HepG2 (cell line): ENCODE results near the gene ARL11. TPM values are rescaled to one million over a fixed set of nuclear protein-coding genes. Genes with fewer than 3 reads are reported as not detected.

Experiments
- ATAC-seq: fragments of 200-7000 bp; cut with Tn5 transposase; 3 replicates; pipeline ENCODE4 v1.9.1; 2020; ENCODE audit warnings: mild to moderate bottlenecking, moderate library complexity
- BruUV-seq: library from RNA; stranded (reverse); fragments of 400-500 nt; replicated peaks from 2 replicates; lab custom pipeline; 2021; lab: Mats Ljungman, UMichigan
- CTCF ChIA-PET: fragments of 300-600 bp; formaldehyde crosslinking; extraction: SDS; loops from one replicate; lab custom pipeline; 2021; ENCODE audit warnings: low total read pairs, inconsistent platforms, low intra/inter-chr PET ratio; lab: Yijun Ruan, JAX
- POLR2A ChIA-PET: fragments of 350-600 bp; sonication (Branson Sonifier 250); formaldehyde crosslinking; loops from one replicate; lab custom pipeline; 2020; ENCODE audit warnings: antibody characterized with exemption, inconsistent platforms; lab: Yijun Ruan, JAX
- DNase-seq: peaks from one replicate; pipeline ENCODE4 v3.0.0-alpha.2; 2015; ENCODE audit warnings: low spot score
- FAIRE-seq: peaks from 3 replicates; lab custom pipeline; 2011; peaks lifted over from hg19 to GRCh38; lab: Jason Lieb, UNC
- H2AFZ ChIP-seq: one replicate; pipeline ENCODE4 v1.6.1; 2011; ENCODE audit warnings: low read length, inconsistent platforms
- H3K27ac ChIP-seq: fragments of 300-600 bp; 3 replicates; pipeline ENCODE4 v1.8.0; 2011; ENCODE audit warnings: mixed run types, mild to moderate bottlenecking, mixed read lengths, low read length, inconsistent platforms; ENCODE audit not compliant: insufficient read depth; ENCODE audit errors: extremely low read length
- H3K27me3 ChIP-seq, 2 experiments: fragments of 200-600 bp in 1 of 2; 2 replicates in 1 of 2; 3 replicates in 1 of 2; pipeline versions ENCODE4 v1.6.0 to v1.8.0; 2011; ENCODE audit warnings: low read length in 2 of 2, mild to moderate bottlenecking in 2 of 2, moderate library complexity in 2 of 2, inconsistent platforms in 1 of 2; ENCODE audit not compliant: insufficient read depth in 2 of 2, control insufficient read depth in 1 of 2
- H3K36me3 ChIP-seq, 2 experiments: fragments of 200-600 bp in 1 of 2; replicated peaks in 1 of 2; 2 replicates in 1 of 2; 3 replicates in 1 of 2; pipeline versions ENCODE4 v1.5.1 to v1.8.0; 2011; ENCODE audit warnings: low read length in 2 of 2, inconsistent platforms in 1 of 2; ENCODE audit not compliant: insufficient read depth in 2 of 2, control insufficient read depth in 1 of 2
- H3K4me1 ChIP-seq: 2 replicates; pipeline ENCODE4 v1.5.1; 2012; ENCODE audit warnings: low read length, inconsistent platforms; ENCODE audit not compliant: insufficient read depth
- H3K4me2 ChIP-seq: 2 replicates; pipeline ENCODE4 v1.6.0; 2011; ENCODE audit warnings: low read depth, low read length, inconsistent platforms
- H3K4me3 ChIP-seq, 3 experiments: fragments of 200-600 bp in 1 of 3; sonication (generic), shearing (Covaris generic) in 1 of 3; replicated peaks in 1 of 3; 2 replicates each; pipeline ENCODE4 v1.5.1; 2011 to 2016; ENCODE audit warnings: low read length in 3 of 3, inconsistent platforms in 2 of 3, low read depth in 2 of 3, mild to moderate bottlenecking in 2 of 3, control low read depth in 1 of 3, mixed read lengths in 1 of 3; ENCODE audit not compliant: insufficient read depth in 1 of 3
- H3K79me2 ChIP-seq: one replicate; pipeline ENCODE4 v1.6.1; 2011; ENCODE audit warnings: low read length, inconsistent platforms; ENCODE audit not compliant: insufficient read depth
- H3K9ac ChIP-seq: 2 replicates; pipeline ENCODE4 v1.6.0; 2011; ENCODE audit warnings: mild to moderate bottlenecking, low read depth, low read length, inconsistent platforms; ENCODE audit not compliant: insufficient read depth
- H3K9me3 ChIP-seq: 2 replicates; pipeline ENCODE4 v1.5.1; 2012; ENCODE audit warnings: mild to moderate bottlenecking, low read length
- H4K20me1 ChIP-seq: 2 replicates; pipeline ENCODE4 v1.6.0; 2011; ENCODE audit warnings: inconsistent platforms, mild to moderate bottlenecking, low read length, moderate library complexity; ENCODE audit not compliant: insufficient read depth
- HMGA1 ChIP-seq: sonication (generic); formaldehyde crosslinking; conservative IDR thresholded peaks from 2 replicates; pipeline ENCODE4 v1.4.0; 2020; ENCODE audit warnings: missing genetic modification reagents
- PAWR ChIP-seq: sonication (generic); formaldehyde crosslinking; IDR thresholded peaks from 2 replicates; pipeline ENCODE4 v1.4.0; 2020; ENCODE audit warnings: missing genetic modification reagents, mild to moderate bottlenecking, borderline replicate concordance
- TARDBP ChIP-seq: sonication (generic); formaldehyde crosslinking; IDR thresholded peaks from 2 replicates; pipeline ENCODE4 v1.8.0; 2022; ENCODE audit warnings: mild to moderate bottlenecking, missing genetic modification reagents
- THYN1 ChIP-seq: sonication (generic); formaldehyde crosslinking; IDR thresholded peaks from 2 replicates; pipeline ENCODE4 v1.8.1; 2023; ENCODE audit warnings: low read depth, mild to moderate bottlenecking, moderate library complexity, missing genetic modification reagents, borderline replicate concordance
- ZNF230 ChIP-seq: sonication (generic); formaldehyde crosslinking; IDR thresholded peaks from 2 replicates; pipeline ENCODE4 v1.4.0; 2020; ENCODE audit warnings: mild to moderate bottlenecking, missing genetic modification reagents
- ZNF292 ChIP-seq: sonication (generic); formaldehyde crosslinking; IDR thresholded peaks from 2 replicates; pipeline ENCODE4 v1.8.1; 2022; ENCODE audit warnings: mild to moderate bottlenecking, low read depth, missing genetic modification reagents, borderline replicate concordance
- ZNF570 ChIP-seq: sonication (generic); formaldehyde crosslinking; IDR thresholded peaks from 2 replicates; pipeline ENCODE4 v1.4.0; 2020; ENCODE audit warnings: mild to moderate bottlenecking, missing genetic modification reagents, borderline replicate concordance
- ZNF7 ChIP-seq: IDR thresholded peaks from 2 replicates; pipeline ENCODE4 v1.6.1; 2016; ENCODE audit warnings: missing biosample characterization, missing genetic modification reagents
- ZNF816 ChIP-seq: sonication (generic); formaldehyde crosslinking; IDR thresholded peaks from 2 replicates; pipeline ENCODE4 v1.8.0; 2022; ENCODE audit warnings: missing genetic modification reagents, mild to moderate bottlenecking, borderline replicate concordance
- WGBS: methylation state at CpG from one replicate; pipeline ENCODE4 v1.1.6; 2017; ENCODE audit warnings: low lambda C conversion rate; 5-methylcytosine and 5-hydroxymethylcytosine counted together
- in situ Hi-C: cut with HindIII; loops from 2 replicates; pipeline ENCODE4 v1.10.0; 2017; ENCODE audit warnings: low pct_unique_long_range_greater_than_20kb; ENCODE audit not compliant: extremely low pct_ligation_motif_present
- intact Hi-C: fragments of 100-400 bp; cut with micrococcal nuclease; formaldehyde crosslinking; loops from one replicate; pipeline ENCODE4 v1.10.0; 2022; ENCODE audit not compliant: unreplicated experiment
- polyA plus RNA-seq, 8 experiments: library from polyadenylated mRNA; depleted of rRNA in 3 of 8; stranded (reverse) in 7 of 8; unstranded in 1 of 8; fragments of >200 nt; fragmentation: Illumina TruSeq in 4 of 8; extraction: Trizol in 4 of 8; gene quantifications; 2 replicates each; pipeline versions ENCODE4 v1.2.1 to v1.2.3, GENCODE V29; 2011 to 2016; ENCODE audit warnings: low read depth in 4 of 8, missing spikeins in 1 of 8, mixed read lengths in 1 of 8; ENCODE audit not compliant: insufficient read depth in 1 of 8
- total RNA-seq, 5 experiments: library from RNA; depleted of rRNA; stranded (reverse); fragments of >200 nt; fragmentation: Illumina TruSeq; extraction: Trizol; gene quantifications; 2 replicates each; pipeline ENCODE4 v1.2.3, GENCODE V29; 2016; ENCODE audit warnings: low read depth in 1 of 5
- TF ChIP-seq, protein P1 (sequence below): IDR thresholded peaks from 2 replicates; pipeline ENCODE4 v1.6.1; 2016; ENCODE audit warnings: mild to moderate bottlenecking
- TF ChIP-seq, protein P2 (sequence below): sonication (generic); formaldehyde crosslinking; IDR thresholded peaks from 2 replicates; pipeline ENCODE4 v1.8.0; 2022; ENCODE audit warnings: mild to moderate bottlenecking, missing genetic modification reagents, borderline replicate concordance
- TF ChIP-seq, protein P3 (sequence below): fragments of 450-650 bp; IDR thresholded peaks from 2 replicates; pipeline ENCODE4 v1.6.1; 2016
- TF ChIP-seq, protein P4 (sequence below): sonication (generic); formaldehyde crosslinking; IDR thresholded peaks from 2 replicates; pipeline ENCODE4 v1.5.1; 2020; ENCODE audit warnings: missing genetic modification reagents, mild to moderate bottlenecking, borderline replicate concordance
- TF ChIP-seq, protein P5 (sequence below): sonication (generic); formaldehyde crosslinking; IDR thresholded peaks from 2 replicates; pipeline ENCODE4 v1.4.0; 2020; ENCODE audit warnings: mild to moderate bottlenecking, low read depth, missing genetic modification reagents

Gene ARL11
- total and polyA plus RNA-seq, 2 of the 13 experiments (the other 11 are each of a cell fraction or from before 2014, with no cell fraction given) = 0.04 to 0.22 TPM

DNA sequence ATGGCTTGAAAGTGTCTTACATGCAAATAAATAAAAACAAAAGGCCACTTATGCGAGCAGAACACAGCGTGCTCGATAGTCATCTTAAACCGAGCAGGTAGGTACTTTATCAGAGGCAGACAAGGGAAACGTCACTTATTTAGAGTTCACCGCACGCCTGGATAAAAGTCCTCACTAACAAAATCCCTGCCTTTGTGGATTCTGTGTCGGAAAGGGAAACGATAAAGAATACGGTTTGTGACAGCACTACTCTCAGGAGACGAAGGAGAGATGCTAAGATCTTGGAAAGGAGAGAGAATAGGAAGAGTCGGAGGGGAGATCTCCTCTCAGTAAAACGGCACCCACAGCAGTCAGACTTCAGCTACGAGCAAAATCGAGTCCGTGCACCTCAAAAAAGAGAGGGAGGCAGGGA, 43.5 kb upstream of the ARL11 start:
- no peak for DNase-seq
- ATAC-seq = peak; percentile 5
- Histone ChIP-seq H2AFZ (peak overlapping the region; percentile 90), H3K4me2 (peak overlapping the region; percentile 100), H3K79me2 (peaks cover 17% of the 10 kb centered on the region), H3K27ac (peak overlapping the region; percentile 69), H3K9ac (peak overlapping the region; percentile 78), H3K4me1 (peaks cover 54% of the 10 kb centered on the region), H3K36me3 (peaks cover 0 to 18% of the 10 kb centered on the region in 2 experiments; a peak in 3 of 5 replicates), H3K27me3 (no peaks in the 10 kb centered on the region; a peak in 1 of 5 replicates), H4K20me1 (no peaks in the 10 kb centered on the region), H3K4me3 (peak overlapping the region; percentile 82 to 93 (median 89)), H3K9me3 (no peaks in the 10 kb centered on the region)
- ChIA-PET CTCF (no interaction called here), POLR2A (interaction anchor here (1.3 to 3.1 kb wide), 5 partner anchors 10 to 141 kb away, joined by 3 to 15 read pairs (median 8); partner anchors contain the start of genes CAB39L, PHF11 and SETDB2)
- WGBS = under 1% methylated on average over 16 of the region's 16 CpGs
- in situ Hi-C loops = no loop called here
- no peak for FAIRE-seq
- intact Hi-C loops = loop anchor here (1.0 to 2.0 kb wide), 2 partner anchors 24 to 36 kb away; no protein-coding TSS in a partner anchor
- BruUV-seq = no TSS peak
- TF ChIP-seq ZNF816 = peak; percentile 10; the same call in 1 of the 2 replicates
- no peak for TF ChIP-seq ZNF7 (CRISPR knock-in tag)
- no peak for TF ChIP-seq HMGA1 (CRISPR knock-in tag)
- no peak for TF ChIP-seq PAWR (CRISPR knock-in tag)
- TF ChIP-seq ZNF292 = 0 out of 2 replicates have a peak, but pooled peaks have one; percentile 1
- TF ChIP-seq, protein P1, sequence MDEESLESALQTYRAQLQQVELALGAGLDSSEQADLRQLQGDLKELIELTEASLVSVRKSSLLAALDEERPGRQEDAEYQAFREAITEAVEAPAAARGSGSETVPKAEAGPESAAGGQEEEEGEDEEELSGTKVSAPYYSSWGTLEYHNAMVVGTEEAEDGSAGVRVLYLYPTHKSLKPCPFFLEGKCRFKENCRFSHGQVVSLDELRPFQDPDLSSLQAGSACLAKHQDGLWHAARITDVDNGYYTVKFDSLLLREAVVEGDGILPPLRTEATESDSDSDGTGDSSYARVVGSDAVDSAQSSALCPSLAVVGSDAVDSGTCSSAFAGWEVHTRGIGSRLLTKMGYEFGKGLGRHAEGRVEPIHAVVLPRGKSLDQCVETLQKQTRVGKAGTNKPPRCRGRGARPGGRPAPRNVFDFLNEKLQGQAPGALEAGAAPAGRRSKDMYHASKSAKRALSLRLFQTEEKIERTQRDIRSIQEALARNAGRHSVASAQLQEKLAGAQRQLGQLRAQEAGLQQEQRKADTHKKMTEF (CRISPR knock-in tag) = no peak
- TF ChIP-seq, protein P2, sequence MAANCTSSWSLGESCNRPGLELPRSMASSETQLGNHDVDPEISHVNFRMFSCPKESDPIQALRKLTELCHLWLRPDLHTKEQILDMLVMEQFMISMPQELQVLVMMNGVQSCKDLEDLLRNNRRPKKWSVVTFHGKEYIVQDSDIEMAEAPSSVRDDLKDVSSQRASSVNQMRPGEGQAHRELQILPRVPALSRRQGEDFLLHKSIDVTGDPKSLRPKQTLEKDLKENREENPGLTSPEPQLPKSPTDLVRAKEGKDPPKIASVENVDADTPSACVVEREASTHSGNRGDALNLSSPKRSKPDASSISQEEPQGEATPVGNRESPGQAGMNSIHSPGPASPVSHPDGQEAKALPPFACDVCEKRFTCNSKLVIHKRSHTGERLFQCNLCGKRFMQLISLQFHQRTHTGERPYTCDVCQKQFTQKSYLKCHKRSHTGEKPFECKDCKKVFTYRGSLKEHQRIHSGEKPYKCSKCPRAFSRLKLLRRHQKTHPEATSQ (CRISPR knock-in tag) = 0 out of 2 replicates have a peak, but pooled peaks have one; percentile 4
- TF ChIP-seq, protein P3, sequence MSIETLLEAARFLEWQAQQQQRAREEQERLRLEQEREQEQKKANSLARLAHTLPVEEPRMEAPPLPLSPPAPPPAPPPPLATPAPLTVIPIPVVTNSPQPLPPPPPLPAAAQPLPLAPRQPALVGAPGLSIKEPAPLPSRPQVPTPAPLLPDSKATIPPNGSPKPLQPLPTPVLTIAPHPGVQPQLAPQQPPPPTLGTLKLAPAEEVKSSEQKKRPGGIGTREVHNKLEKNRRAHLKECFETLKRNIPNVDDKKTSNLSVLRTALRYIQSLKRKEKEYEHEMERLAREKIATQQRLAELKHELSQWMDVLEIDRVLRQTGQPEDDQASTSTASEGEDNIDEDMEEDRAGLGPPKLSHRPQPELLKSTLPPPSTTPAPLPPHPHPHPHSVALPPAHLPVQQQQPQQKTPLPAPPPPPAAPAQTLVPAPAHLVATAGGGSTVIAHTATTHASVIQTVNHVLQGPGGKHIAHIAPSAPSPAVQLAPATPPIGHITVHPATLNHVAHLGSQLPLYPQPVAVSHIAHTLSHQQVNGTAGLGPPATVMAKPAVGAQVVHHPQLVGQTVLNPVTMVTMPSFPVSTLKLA = no peak
- TF ChIP-seq ZNF230 (CRISPR knock-in tag) = no peak
- TF ChIP-seq ZNF570 (CRISPR knock-in tag) = no peak
- TF ChIP-seq, protein P4, sequence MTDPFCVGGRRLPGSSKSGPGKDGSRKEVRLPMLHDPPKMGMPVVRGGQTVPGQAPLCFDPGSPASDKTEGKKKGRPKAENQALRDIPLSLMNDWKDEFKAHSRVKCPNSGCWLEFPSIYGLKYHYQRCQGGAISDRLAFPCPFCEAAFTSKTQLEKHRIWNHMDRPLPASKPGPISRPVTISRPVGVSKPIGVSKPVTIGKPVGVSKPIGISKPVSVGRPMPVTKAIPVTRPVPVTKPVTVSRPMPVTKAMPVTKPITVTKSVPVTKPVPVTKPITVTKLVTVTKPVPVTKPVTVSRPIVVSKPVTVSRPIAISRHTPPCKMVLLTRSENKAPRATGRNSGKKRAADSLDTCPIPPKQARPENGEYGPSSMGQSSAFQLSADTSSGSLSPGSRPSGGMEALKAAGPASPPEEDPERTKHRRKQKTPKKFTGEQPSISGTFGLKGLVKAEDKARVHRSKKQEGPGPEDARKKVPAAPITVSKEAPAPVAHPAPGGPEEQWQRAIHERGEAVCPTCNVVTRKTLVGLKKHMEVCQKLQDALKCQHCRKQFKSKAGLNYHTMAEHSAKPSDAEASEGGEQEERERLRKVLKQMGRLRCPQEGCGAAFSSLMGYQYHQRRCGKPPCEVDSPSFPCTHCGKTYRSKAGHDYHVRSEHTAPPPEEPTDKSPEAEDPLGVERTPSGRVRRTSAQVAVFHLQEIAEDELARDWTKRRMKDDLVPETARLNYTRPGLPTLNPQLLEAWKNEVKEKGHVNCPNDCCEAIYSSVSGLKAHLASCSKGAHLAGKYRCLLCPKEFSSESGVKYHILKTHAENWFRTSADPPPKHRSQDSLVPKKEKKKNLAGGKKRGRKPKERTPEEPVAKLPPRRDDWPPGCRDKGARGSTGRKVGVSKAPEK (CRISPR knock-in tag) = 0 out of 2 replicates have a peak, but pooled peaks have one; percentile 12
- peak; percentile 41; the same call in 1 of the 2 replicates for TF ChIP-seq THYN1 (CRISPR knock-in tag)
- TF ChIP-seq, protein P5, sequence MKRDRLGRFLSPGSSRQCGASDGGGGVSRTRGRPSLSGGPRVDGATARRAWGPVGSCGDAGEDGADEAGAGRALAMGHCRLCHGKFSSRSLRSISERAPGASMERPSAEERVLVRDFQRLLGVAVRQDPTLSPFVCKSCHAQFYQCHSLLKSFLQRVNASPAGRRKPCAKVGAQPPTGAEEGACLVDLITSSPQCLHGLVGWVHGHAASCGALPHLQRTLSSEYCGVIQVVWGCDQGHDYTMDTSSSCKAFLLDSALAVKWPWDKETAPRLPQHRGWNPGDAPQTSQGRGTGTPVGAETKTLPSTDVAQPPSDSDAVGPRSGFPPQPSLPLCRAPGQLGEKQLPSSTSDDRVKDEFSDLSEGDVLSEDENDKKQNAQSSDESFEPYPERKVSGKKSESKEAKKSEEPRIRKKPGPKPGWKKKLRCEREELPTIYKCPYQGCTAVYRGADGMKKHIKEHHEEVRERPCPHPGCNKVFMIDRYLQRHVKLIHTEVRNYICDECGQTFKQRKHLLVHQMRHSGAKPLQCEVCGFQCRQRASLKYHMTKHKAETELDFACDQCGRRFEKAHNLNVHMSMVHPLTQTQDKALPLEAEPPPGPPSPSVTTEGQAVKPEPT (CRISPR knock-in tag) = no peak
- TF ChIP-seq TARDBP (CRISPR knock-in tag) = 0 out of 2 replicates have a peak, but pooled peaks have one; percentile 19
